Stimulated activated naive CD4-positive, alpha-beta T cell (primary cell): ENCODE measurements around the gene TWF2.

ENCODE experiments used
- DNase-seq, 6 experiments: peaks; one replicate each; lab custom pipeline; 2025; lab: John Stamatoyannopoulos, UW

TWF2 gene

DNA sequence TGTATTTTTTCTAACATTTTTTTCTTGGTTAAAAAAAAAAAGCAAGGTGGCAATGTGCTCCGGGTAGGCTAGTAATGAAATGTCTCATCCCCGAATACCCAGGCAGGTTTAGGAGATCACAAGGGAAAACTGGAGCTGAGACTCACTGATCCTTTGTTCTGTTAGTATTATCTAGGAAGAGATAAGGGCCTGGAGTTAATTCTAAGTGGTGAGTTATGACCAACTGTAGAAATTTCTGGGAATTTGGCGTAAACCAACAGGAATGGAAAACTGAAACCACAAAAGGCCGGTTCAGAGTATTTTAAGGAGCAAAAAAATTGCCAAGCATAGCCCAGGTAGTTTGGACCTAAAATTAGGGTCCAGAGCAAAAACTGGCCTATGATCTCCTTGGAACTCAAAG, 19.0 kb upstream of the TWF2 start:
- no peak for DNase-seq

DNA sequence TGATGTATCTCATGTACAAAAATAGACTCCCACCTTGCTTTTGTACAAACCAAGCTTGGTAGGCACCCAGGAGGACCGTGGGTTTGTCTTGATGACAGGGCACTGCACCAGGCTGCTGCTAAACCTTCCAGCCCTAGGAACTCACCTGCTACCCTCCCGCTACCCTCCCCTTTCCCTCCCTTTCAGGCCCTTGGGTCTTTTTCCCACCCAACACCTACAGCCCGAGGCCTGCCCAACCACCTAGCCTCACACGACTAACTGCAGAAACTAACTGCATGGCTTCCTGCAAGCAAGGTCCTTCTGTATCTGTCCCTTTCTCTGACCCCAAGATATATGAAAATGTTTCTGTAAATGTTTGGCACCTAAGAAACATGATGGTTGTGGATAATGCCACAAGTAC, 17.7 kb upstream of the TWF2 start:
- DNase-seq: no peak

- DNase-seq: no peak
Measured at GRCh38 chr3:52256159-52256558, 17.2 kb upstream of the TWF2 start.

GRCh38 chr3:52254608-52255007, 15.7 kb upstream of the TWF2 start:
- no peak for DNase-seq

DNA sequence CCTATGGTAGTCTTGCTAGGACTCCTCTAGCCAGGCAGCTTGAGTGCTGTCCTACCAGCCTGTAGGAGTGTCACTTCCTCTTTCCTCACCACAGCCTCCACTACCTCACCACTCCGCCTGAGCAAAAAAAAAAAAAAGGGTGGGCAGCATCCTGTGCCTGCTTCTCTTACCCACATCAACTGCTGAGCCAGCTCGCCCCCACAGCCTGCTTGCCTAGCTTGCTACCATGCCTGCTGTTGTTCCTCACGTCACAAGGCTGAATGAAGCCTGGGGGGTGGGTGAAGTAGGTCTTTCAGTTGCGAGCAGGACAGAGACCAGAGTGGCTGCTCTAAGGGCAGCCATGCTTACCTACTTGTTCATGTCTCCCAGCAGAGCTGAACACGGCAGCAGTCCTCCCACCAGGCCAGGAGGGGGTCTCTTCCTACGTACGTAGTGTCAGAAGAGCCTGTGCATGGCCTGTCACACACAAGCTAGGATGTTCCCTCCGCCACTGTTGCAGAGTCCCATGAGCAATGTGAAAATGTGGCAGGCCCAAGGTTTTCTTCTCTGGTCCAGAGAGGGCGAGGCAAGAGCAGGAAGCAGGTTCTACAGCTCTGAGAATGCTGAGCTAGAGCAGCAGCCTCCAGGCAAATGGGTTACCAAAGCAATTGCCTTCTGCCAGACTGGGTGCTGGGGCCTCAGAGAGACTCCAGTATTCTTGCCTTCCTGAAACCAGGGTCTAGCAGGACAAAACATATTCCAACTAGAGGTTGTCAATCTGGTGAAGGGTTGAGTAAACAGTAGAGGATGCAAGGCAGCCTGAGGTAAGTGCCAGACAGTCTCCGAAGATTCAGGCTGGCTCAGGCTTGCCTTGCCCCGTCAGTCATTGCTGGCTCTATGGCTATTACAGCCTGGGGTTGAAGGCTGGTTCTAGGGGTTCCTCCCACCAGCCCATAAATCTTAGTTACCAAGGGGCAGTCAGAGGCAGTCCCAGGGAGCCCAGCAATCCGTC, 14.7 kb upstream of the TWF2 start:
- peak; percentile 75 to 96 (median 86) for DNase-seq

DNA sequence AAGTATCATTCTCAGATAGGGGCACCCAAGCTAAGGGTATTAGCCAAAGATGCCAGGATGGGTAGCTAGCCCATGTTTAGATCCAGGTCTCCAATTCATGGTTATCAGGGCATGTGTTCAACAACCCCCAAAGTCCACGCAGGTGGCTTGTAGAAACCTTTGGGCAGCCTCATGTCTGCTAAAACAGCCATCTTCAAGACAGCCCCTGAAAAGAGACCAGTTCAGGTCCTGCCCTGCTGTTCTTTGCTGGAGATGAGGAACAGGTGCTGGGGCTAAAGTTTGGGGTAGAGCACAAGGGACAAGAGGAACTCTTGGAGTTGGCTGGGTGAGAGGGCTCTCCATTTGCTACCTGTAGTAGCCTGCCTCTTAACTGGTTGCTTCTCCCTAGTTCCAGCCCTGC, 11.2 kb upstream of the TWF2 start:
- no peak for DNase-seq

GRCh38 chr3:52249683-52250082, 10.7 kb upstream of the TWF2 start:
- no peak for DNase-seq

DNA sequence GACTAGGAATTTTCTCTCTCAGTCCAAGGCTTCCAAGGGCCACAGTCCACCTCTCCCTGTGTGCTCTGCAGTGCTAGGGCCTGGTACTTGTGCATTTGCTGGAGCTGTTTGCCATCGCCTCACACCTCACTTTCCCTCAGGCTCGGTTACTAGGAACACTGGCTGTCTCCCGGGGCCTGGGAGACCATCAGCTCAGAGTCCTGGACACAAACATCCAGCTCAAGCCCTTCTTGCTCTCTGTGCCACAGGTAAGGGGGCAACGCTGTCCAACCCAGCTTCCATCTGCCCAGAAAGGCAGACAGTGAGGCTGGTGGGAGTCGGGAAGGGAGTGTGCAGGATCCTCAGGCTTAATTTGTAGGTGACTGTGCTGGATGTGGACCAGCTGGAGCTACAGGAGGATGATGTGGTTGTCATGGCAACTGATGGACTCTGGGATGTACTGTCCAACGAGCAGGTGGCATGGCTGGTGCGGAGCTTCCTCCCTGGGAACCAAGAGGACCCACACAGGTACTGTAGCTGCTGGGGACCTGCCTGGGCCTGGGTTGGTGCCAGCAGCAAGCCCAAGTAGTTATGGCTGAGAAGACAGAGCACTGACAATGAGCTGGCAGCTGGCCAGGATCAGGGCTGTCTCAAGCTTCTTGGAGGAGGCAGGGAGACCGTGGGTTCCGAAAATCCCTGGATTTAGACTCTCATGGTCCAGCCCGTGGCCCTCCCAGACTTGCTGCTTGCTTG, 10.0 kb upstream of the TWF2 start:
- DNase-seq: peak in 1 of 6 experiments; percentile 28

DNA sequence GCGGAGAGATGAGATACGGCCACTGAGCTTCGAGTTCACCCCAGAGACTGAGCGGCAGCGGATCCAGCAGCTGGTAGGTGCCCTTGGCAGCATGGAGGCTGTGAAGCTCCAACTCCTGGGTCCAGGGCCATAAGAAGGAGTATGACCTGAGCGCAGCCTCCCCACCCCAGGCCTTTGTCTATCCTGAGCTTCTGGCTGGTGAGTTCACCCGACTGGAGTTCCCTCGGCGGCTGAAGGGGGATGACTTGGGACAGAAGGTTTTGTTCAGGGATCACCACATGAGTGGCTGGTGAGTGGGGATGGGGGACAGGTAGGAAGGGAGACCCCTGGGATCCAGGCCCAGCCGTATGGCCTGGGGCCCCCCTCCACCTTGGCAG, 9.2 kb upstream of the TWF2 start:
- DNase-seq: no peak

GRCh38 chr3:52247409-52248164, 8.6 kb upstream of the TWF2 start:
- no peak for DNase-seq

DNA sequence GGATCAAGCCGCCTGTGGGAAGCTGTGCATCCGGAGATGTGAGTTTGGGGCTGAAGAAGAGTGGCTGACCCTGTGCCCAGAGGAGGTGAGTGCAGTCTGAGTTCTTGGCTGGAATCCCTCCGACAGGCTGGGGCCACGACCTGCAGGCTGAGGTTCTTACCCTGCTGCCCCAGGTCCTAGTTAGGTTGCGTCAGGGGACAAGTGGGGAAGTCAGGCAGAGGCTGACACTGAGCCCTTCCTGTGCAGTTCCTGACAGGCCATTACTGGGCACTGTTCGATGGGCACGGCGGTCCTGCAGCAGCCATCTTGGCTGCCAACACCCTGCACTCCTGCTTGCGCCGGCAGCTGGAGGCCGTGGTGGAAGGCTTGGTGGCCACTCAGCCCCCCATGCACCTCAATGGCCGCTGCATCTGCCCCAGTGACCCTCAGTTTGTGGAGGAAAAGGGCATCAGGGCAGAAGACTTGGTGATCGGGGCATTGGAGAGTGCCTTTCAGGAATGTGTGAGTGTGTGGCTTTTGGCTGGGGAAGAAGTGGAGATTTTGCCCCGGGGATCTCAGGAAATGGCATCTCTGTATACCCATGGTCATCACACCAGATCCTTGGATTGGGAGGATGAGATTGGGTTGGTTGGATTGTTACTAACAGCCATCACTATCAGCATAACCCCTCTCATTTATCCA, 7.9 kb upstream of the TWF2 start:
- DNase-seq: peak in 1 of 6 experiments; percentile 13

DNA sequence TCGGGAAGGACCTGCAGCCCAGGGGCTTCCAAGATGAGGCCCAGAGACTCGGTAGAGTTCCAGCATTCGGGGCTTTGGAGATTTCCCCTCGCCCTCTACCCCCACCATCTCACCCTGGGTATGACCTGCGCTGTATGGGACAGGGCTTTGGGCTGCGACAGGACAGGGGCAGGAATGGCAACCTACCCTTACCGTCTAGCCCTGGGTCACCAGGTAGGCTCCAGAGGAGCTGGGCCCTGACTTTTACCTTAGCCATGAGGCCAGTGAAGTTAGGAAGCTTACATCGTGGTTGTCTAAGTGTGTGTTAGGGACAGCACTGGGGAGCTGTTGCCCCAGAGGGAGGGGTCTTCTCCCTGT, 7.3 kb upstream of the TWF2 start:
- DNase-seq: peak in 1 of 6 experiments; percentile 66

GRCh38 chr3:52245322-52246263, 6.6 kb upstream of the TWF2 start, which contains the start of gene PPM1M:
PPM1M (plus strand) TSS chr3:52245759; CDS start chr3:52245825, 66 bp downstream.
- DNase-seq: peak; percentile 48 to 74 (median 62)

GRCh38 chr3:52243791-52244628, 5.1 kb upstream of the TWF2 start:
- DNase-seq: no peak

- DNase-seq: no peak
Measured at GRCh38 chr3:52242039-52242438, 3.1 kb upstream of the TWF2 start.

DNA sequence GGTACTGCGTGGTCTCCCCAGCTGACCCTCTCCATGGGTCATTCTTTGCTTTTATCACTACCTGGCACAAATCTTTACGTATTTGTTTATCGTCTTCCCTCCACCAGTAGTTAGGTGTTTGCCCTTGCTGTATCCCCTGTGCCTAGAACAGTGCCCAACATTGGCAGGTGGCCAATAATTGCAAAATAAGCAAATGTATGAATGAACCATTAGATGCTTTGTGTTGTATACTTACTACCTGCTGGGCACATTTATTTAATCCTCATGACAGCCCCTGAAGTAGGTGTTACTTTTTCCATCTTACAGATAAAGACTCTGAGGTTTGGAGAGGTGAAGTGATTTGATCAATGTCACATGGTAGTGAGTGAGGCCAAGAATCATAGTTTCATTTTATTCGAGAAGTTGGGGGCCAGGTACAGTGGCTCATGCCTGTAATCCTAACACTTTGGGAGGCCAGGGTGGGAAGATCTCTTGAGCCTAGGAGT, 2.0 kb upstream of the TWF2 start:
- peak in 1 of 6 experiments; percentile 9 for DNase-seq

GRCh38 chr3:52240059-52240885, 1.3 kb upstream of the TWF2 start:
- peak in 5 of 6 experiments; percentile 31 to 50 (median 35) for DNase-seq

DNA sequence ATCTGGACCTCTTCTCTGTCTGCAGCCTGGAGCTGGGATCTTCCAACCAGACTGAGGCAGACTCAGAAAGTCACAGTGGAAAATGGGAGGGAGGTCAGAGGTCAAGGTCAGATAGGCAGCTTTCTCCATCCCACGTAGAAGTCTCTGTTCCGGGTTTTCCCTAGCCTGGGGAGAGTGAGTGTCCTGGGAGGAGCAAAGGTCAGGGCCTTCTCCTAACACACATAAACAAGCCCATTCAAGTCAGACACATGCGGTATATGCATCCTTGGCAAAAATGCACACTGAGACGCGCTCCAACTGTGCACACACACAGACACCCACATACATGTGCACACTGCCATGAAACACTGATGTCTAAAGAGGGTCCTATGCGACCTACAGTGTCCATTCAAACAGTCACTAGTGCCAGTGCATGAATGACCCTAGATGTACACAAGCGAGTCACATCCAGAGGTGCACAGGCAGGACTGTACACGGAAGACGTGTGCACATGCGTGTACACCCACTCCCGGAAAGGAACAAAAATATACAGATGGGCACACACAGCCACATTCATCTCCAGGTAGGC, 681 bp downstream of the TWF2 start:
- DNase-seq: no peak
